ENCODE results near the gene MARCHF2.

- TF ChIP-seq POLR2AphosphoS5 (IDR thresholded peaks at IDR 0.05; ENCODE audit: low read depth, low read length) (no peak), POLR2A (IDR thresholded peaks at IDR 0.05; ENCODE audit: low read depth, low read length) (no peak), TAF1 (IDR thresholded peaks at IDR 0.05; ENCODE audit: low read depth, low read length) (no peak), SPI1 (IDR thresholded peaks at IDR 0.05; ENCODE audit: low read depth, low read length) (no peak)
Measured at GRCh38 chr19:8483165-8483564, 70.1 kb downstream of the MARCHF2 start.

Data from GM12891 (cell line).